NCI-H2081 treated with DMSO at 0.1 percent for 48 hours (cell line): ENCODE results near the gene RNF14.
A peak's percentile ranks its signal among the peaks of the same experiment; 100 is the strongest.
"Not testable (repeated sequence)": the region's sequence is repeated elsewhere in the genome, so short reads cannot be mapped to it uniquely, and the experiment has no call there.

Source experiments
- DNase-seq: peaks from one replicate; lab custom pipeline; 2025; lab: John Stamatoyannopoulos, UW

The RNF14 gene

DNA sequence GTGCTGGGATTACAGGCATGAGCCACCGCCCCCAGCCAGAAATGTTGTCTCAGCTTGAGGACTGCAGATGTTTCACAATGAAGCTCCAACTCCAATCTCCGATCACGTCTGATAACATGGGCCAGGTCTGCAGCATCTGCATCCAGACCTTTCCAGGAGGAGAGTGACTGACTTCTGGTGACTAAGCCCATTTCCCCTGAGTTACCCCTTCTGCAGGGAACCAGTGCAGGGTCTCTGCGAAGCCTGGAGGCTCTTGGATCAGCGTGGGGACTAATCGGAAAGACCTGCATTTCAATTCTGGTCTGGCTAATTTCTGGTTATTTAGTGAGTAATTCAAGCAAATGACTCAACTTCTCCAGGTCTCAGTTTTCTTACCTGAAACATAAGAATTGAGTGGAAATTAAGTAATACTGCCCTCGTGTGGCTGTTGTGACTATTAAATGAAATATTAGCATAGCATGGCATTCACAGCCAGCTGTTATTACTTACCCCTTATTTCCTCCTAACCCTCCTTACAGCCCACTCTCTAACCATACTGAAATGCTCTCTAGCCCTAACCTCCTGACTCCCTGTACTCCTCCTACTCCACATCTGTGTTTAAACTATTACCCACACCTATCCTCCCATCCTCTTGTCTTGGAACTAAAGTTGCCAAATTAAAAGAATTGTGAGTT, 46.1 kb downstream of the RNF14 start:
- DNase-seq = no peak

- DNase-seq = no peak
Observed at GRCh38 chr5:142015781-142016533, 47.1 kb downstream of the RNF14 start.

DNA sequence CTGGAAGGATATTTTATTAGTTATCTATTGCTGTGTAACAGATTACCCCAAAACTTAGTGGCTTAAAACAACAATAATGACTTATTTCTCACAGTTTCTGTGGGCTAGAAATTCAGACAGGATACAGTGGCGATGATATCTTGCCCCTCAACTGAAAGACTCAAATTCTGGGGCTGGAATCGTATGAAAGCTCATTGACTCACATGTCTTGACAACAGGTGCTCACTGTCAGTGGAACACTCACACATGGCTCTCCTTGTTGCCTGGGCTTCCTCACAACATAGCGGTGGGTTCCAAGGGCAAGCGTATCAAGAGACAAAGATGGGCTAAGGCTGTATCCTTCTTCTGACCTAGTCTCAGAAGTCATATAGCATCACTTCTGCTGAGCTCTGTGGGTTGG, 47.7 kb downstream of the RNF14 start:
- DNase-seq = no peak

DNA sequence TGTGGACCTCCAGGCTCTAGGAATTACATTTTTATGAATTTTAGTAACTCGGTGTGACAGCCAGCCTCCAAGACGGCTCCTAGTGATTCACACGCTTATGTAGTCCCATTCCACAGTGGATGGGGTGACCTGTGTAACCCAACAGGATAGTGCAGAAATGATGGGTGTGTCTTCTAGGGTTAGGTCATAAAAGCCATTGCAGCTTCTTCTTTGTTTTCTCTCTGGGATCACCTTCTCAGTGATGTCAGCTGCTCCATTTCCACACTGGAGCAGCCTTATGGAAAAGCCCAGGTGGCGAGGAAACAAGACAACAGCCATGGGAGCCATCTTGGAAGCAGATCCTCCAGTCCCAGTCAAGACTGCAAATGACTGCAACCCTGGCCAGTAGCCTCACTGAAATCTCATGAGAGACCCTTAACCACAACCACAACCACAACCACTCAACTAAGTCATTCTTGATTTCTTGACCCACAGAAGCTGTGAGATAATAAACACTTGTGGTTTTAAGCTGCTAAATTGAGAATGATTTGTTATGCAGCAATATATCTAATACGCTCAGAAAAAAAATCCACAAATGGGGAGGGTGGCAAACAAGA, 49.0 kb downstream of the RNF14 start:
- no peak for DNase-seq

DNA sequence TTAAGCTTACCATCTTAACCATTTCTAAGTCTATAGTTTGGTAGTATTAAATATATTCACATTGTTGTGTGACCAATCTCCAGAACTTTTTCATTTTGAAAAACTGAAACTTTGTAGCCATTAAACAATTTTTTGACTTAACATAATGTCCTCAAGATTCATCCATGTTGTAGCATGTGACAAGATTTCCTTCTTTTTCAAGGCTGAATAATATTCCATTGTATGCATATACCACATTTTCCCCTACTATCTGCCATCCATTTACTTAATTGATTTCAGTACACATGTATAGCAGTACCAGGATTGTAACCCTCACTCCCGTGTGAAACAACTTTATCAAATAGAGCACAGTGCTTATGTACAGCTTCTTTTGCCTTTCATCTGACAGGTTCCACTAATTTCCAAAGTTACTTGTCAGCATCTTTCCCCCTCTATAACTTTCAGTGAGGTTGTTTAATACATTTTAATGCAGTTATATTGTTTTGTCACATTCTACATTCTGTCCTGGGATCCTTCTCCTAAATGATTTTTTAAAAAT, 51.3 kb downstream of the RNF14 start:
- DNase-seq = no peak

DNA sequence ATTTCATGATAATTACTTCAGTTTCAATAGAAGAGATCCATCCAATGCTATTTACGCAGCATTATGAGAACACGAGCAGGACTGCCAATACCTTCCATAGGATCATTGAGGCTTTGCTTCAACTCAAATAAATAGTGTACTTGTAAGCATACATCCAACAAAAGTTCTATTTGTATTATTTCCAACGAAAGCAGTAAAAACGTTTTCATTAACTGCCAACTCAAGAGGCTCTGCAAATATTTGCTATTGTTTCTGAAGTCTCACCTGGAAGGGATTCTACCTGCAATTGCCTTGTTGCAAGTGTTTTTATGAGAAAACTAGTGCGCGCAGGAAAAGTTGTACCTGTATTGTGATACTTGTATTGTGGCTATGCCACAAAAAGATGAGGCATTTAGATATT, 54.9 kb downstream of the RNF14 start:
- DNase-seq = no peak

DNA sequence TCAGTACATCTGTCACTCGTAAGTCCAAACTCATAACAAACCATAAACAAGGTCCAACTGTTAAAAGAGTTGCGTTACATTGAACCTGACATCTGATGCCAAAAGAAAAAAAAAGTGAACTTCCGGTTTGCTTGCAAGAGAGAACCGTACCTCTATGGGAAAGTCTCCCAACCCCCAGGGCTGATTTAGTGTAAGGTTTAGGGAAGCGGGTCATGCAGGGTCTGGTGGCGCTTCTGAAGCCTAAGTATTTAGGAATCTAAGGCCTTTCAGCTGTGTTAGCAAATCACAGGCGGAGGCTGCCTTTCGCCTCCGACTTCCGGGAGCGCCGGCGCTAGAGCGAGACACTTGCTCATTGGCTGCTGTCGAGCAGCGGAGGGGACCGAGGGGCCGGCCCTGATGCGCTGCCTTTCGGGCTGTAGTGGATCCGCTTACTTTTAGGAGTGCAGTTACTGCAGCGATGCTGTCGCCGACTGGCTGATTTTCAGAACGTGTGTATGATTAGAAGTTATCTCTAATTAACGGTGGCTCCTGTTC, 55.9 kb downstream of the RNF14 start:
- DNase-seq = peak; percentile 9

GRCh38 chr5:142025637-142026036, 56.7 kb downstream of the RNF14 start:
- no peak for DNase-seq

DNA sequence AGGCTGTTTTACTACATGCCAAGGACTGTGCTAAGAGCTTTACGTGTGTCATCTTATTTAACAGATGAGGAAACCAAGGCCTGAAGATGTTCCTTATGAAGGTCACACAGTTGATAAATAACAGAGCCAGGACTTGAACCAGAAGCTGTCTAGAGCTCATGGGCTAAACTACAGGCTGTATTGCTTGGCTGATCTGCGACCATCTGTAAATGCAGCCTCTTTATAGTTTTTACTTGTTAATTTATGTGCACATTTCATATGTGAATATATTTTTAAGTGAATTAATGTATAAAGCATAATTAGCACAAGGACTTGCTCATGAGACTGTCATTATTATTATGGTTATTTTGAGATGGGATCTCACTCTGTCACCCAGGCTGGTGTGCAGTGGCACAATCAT, 63.2 kb downstream of the RNF14 start:
- DNase-seq = no peak

DNA sequence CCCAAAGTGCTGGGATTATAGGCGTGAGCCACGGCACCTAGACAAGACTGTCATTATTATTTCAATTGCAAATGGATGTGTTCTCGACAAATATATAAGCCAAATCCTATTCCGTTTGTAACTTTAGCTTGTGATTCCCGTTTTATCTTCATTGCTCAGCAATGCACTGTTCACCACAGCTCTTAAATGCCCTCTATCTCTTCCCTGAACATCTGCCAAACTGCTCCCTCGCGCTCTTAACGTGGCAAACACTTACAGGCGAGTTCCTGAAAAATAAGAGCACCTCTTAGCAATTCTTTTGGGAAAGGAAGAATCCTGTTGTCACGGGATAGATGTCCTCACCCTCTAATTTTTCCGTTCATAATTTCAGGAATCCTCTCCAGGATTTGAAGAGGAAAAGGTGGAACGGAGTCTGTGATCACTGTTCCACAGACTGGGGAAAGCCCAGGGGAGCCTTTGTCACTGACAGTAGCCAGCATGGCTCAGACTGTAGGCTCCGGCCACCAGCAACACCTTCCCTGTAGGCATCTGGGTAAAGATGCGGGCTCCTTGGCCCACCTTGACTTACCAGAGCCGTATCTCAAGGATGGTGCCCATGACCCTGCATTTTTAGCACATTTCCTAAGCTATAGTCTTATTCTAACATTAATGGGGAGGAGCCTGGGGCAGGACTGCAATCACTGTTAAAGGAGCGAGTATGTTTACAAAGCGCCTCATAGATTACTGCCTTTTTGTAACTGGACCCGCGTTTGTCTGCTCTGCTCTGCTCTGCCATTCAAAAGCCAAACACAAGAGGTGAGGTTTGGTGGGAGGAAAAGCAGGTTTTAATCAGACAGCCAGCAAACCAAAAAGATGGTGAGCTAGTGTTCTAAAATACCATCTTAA, 64.1 kb downstream of the RNF14 start:
- DNase-seq = no peak

DNA sequence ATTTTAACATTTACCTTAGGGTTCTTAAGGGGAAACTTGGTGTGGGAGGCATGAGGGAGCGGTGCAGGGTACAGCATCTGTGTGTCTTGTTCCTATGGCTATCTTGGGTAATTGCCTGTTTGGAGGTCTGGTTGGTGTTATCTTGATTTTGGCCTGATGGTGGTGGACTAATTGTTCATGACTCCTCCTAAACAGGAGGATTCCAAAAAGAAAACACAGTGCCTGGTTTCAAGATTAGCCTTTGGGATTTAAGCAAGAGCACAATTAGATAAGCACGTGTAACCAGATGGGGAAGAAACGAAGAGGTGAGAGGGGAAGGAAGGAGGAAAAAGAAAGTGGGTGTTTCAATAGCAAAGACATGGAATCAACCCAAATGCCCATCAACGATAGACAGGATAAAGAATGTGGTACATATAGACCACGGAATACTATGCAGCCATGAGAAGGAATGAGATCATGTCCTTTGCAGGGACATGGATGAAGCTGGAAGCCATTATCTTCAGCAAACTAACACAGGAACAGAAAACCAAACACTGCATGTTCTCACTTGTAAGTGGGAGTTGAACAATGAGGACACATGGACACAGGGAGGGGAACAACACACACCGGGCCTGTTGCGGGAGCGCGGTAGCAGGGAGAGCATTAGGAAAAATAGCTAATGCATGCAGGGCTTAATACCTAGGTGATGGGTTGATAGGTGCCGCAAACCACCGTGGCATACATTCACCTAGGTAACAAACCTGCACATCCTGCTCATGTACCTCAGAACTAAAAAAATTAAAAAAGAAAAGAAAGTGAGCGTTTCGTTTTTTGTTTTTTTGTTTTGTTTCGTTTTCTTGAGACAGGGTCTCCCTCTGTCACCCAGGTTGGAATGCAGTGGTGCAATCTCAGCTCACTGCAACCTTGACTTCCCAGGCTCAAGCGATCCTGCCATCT, 65.0 kb downstream of the RNF14 start:
- DNase-seq = not testable (repeated sequence)

- no peak for DNase-seq
Observed at GRCh38 chr5:142034994-142035393, 66.1 kb downstream of the RNF14 start.

DNA sequence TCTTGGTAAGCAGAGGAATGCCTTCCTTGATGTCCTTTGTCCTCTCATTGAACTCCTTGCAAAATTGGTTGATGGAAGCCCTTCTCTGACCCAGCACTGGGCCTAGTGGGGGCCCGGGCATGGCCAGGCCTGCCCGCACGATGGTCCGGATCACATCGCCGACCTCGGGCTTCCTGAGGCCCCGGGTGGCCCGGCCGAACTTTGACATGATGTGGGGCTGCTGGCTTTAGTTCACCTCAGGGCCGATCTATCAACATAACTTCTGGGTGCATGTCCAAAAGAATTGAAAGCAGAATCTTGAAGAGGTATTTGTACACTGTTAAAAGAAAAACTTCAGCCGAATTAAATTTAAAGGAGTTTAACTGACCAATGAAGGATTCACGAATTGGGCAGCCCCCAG, 68.0 kb downstream of the RNF14 start:
- DNase-seq = no peak

DNA sequence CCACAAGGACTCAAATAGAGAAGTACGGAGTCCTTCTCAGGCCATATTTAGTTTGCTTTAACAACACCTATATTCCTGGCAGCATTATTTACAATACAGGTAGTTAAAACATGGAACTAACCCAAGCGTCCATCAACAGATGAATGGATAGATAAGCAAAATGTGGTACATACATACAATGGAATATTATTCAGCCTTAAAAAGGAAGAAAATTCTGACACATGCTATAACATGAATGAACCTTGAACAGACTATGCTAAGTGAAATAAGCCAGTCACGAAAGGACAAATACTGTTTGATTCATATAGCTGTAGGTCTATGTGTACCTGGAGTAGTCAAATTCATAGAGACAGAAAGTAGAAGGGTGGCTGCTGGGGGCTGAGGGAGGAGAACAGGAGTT, 68.7 kb downstream of the RNF14 start:
- not testable (repeated sequence) for DNase-seq

- no peak for DNase-seq
Observed at GRCh38 chr5:142038735-142039134, 69.8 kb downstream of the RNF14 start.
